ENCODE results near the gene KCNJ18.
"Not testable (repeated sequence)": the region's sequence is repeated elsewhere in the genome, so short reads cannot be mapped to it uniquely, and the experiment has no call there.

DNA sequence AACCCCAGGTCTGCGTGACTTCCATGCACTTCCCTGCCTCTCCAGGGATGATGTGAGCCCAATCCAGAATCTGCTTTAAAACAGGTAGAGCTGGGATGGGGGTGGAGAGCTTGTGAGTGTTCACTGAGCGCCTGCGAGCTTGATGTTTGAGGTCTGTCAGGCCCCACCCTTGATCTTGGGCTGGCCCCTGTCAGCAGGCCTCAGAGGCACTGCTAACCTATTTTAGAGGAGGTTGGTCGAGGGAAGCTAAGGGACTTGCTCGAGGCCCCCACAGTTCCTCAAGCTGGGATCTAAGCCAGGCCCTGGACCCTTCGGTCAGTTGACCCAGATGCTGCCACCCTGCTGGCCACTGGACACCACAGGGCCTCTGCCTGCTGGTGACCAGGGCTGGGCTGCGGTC is 14.8 kb downstream of the KCNJ18 start:
- not testable (repeated sequence) for TF ChIP-seq CTCF, POLR2A, EP300 (IDR thresholded peaks at IDR 0.05)
